ENCODE data around the gene TJP3.

The TJP3 gene

GRCh38 chr19:3790941-3791340 lies 82.8 kb downstream of the TJP3 start:
- no peak overlapping the region for H3K4me3 ChIP-seq (ENCODE audit: low read depth, low read length)
- DNase-seq (ENCODE audit: low read depth): no peak
- in situ Hi-C loops (cut with HindIII; ENCODE audit: low sequenced_read_pairs): no loop called here
- TF ChIP-seq CTCF (IDR thresholded peaks at IDR 0.05; ENCODE audit: low read depth, low read length, missing control alignments): no peak

GRCh38 chr19:3792114-3792513 lies 83.9 kb downstream of the TJP3 start:
- in situ Hi-C loops (cut with HindIII; ENCODE audit: low sequenced_read_pairs): no loop called here
- TF ChIP-seq CTCF (IDR thresholded peaks at IDR 0.05; ENCODE audit: low read depth, low read length, missing control alignments): no peak
- DNase-seq (ENCODE audit: low read depth): no peak
- no peak overlapping the region for H3K4me3 ChIP-seq (ENCODE audit: low read depth, low read length)

- no peak overlapping the region for H3K4me3 ChIP-seq (ENCODE audit: low read depth, low read length)
- no peak for DNase-seq (ENCODE audit: low read depth)
- TF ChIP-seq CTCF (IDR thresholded peaks at IDR 0.05; ENCODE audit: low read depth, low read length, missing control alignments): no peak
- in situ Hi-C loops (cut with HindIII; ENCODE audit: low sequenced_read_pairs): no loop called here
Observed at GRCh38 chr19:3793799-3794198, 85.6 kb downstream of the TJP3 start.

- in situ Hi-C loops (cut with HindIII; ENCODE audit: low sequenced_read_pairs): loop anchor here (5.0 kb wide), 2 partner anchors 36 to 81 kb away; no protein-coding TSS in a partner anchor
- TF ChIP-seq CTCF (IDR thresholded peaks at IDR 0.05; ENCODE audit: low read depth, low read length, missing control alignments): no peak
- DNase-seq (ENCODE audit: low read depth): no peak
- no peak overlapping the region for H3K4me3 ChIP-seq (ENCODE audit: low read depth, low read length)
Observed at GRCh38 chr19:3796358-3796757, 88.2 kb downstream of the TJP3 start.

GRCh38 chr19:3798137-3798536 lies 90.0 kb downstream of the TJP3 start:
- TF ChIP-seq CTCF (IDR thresholded peaks at IDR 0.05; ENCODE audit: low read depth, low read length, missing control alignments): no peak
- H3K4me3 ChIP-seq (ENCODE audit: low read depth, low read length): no peak overlapping the region
- no peak for DNase-seq (ENCODE audit: low read depth)
- in situ Hi-C loops (cut with HindIII; ENCODE audit: low sequenced_read_pairs): loop anchor here (5.0 kb wide), 2 partner anchors 34 to 79 kb away; no protein-coding TSS in a partner anchor

Data from astrocyte of the cerebellum (primary cell).